ENCODE measurements around the gene XXYLT1.
"Not testable (repeated sequence)": the region's sequence is repeated elsewhere in the genome, so short reads cannot be mapped to it uniquely, and the experiment has no call there.

XXYLT1 gene

GRCh38 chr3:195224980-195225580 is 45.9 kb downstream of the XXYLT1 start:
- DNase-seq = no peak

- DNase-seq = no peak
These were observed 46.6 kb downstream of the XXYLT1 start for GRCh38 chr3:195224156-195224979.

- no peak for DNase-seq
These were observed 48.9 kb downstream of the XXYLT1 start for GRCh38 chr3:195221876-195222617.

GRCh38 chr3:195221015-195221853 is 49.7 kb downstream of the XXYLT1 start:
- DNase-seq = no peak

GRCh38 chr3:195219351-195220230 is 51.4 kb downstream of the XXYLT1 start:
- no peak for DNase-seq

GRCh38 chr3:195218331-195218730 is 52.6 kb downstream of the XXYLT1 start:
- DNase-seq = not testable (repeated sequence)

DNA sequence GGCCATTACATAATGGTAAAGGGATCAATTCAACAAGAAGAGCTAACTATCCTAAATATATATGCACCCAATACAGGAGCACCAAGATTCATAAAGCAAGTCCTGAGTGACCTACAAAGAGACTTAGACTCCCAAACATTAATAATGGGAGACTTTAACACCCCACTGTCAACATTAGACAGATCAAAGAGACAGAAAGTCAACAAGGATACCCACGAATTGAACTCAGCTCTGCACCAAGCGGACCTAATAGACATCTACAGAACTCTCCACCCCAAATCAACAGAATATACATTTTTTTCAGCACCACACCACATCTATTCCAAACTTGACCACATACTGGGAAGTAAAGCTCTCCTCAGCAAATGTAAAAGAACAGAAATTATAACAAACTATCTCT is 55.4 kb downstream of the XXYLT1 start:
- not testable (repeated sequence) for DNase-seq

DNA sequence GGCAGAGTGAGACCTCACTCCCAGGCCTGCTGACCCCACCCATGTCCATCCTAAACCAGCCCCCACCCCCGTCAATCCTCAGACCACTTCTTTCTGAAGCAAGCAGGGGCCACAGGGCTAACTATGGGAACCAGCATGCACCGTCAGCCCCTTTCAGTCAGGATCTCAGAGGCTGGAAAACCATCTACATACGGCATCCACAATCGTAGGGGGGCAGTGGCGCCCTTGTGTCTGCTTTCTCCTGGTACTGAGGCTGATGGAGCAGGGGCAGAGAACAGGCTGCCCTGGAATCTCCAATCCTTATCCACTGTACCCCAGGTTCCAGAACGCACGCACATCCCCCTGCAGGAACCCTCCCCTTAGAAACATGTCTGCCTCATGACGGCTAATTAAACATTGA is 56.6 kb downstream of the XXYLT1 start:
- no peak for DNase-seq

DNA sequence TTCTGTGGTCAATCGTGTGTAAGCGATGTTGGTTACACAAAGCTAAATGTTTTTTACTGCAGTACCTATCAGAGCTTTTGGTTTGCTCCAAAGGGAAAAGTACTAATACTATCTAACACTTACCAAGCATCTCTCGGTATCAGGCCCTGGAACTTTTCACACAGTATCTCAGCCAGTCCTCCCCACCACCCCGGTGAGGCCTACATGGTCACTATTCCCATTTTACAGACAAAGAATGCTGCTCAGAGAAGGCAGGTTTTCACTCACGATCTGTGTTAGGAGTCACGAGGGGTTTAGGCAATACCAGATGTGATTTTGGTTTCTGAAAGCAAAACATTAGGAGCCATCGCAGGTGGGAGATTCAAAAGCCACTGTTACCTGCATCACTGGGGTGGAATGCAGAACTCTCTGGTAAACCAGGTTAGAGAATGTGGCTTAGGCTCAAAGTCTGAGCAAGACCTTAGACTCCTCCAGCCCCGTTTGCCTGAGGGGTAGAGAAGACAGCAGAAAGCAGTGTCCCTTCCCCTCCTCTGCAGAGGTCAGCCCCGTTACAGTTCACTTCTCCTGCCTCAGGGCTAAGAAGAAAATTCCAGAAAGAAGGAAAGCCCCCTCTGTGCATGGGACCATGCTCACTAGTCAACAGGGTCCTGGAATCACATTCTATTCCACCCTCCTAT is 57.2 kb downstream of the XXYLT1 start:
- DNase-seq = no peak

GRCh38 chr3:195212749-195213375 is 58.1 kb downstream of the XXYLT1 start:
- no peak for DNase-seq

GRCh38 chr3:195212033-195212748 is 58.8 kb downstream of the XXYLT1 start:
- no peak for DNase-seq

DNA sequence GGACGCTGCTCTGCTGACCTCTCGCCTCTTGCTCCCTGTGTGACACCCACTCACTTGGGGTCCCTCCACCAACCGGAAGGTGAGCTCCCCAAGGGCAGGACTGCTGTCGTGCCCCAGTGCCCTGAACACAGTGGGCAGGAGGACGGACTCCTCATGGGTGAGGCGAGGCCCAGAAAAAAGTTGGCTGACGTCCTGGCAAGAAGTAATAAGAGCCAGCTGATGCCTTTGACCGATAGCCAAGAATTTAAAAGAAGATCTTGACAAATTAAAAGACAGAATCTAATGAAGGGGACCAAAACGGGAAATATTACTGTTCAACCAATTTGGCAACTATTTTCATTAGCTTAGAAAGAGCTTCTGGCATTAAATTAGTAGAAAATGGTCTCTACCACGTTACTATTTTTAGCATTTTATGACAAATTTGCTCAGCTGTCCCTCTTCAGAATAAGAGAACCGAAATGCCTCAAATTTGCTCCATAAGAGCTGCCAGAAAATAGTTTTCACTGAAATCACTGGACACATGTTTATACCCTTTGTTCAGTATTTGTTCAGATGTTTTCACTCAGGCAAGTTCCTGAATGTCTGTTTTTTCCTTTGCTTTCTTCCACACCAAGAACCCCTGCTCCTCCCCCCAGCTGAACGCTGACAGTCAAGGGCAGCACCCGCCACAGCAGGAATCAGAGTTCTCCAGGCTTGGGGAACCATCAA is 60.5 kb downstream of the XXYLT1 start:
- DNase-seq = no peak

- DNase-seq = no peak
These were observed 61.1 kb downstream of the XXYLT1 start for GRCh38 chr3:195209847-195210265.

DNA sequence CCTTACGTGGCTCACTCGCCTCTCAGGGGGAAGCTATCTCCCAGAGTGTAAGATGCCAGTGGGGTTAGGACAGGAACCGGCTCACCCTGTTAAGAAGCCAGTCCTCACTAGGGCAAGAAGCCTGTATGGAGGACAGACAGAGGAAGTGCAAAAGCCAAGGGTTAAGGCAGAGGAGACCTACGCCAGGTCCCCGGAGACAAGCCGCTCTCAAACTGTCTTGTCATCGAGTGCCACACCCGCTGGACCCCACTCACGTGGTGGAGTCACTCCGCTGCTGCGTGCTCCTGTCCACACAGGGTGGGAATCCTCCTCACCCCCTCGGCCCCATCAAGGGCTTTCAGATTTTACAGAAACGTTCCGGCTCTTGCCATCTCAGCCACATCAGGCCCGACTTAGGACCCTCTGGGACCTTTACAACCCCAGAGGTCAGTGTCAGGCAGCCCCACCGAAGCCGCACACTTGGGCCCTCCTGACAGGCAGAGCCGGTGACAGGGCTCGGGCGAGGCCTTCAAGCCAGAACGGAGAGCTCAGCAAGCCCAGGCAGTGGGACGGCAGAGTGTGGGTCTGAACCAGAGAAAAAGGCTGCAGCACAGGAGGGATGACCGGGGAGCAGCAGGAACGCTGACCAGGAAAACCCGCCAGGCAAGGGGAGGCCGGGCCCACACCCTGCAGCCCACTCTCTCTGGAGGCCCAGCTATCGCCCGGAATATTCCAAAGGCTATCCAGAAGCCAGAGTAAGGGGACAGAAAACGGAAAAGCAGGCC is 61.7 kb downstream of the XXYLT1 start:
- DNase-seq = no peak

- DNase-seq = no peak
These were observed 62.3 kb downstream of the XXYLT1 start for GRCh38 chr3:195208631-195209030.

DNA sequence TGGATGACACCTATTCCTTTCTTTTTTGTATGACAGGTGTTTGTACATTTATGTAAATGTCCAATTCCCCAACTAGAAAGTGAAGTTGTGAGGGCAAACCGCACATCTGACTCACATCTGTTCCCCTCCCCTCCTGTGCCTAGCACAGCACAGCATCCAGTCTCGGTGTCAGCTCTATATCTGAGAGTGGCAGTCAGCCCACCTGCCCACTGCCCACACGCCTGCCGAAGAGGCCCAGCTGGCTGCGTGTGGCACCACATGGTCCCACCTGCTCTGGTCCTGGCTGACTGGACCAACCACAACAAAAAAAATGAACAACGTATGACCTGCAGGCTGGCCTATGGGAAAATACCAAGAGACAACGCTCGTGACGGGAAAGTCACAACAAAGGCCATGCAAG is 62.8 kb downstream of the XXYLT1 start:
- DNase-seq = no peak

- DNase-seq = no peak
These were observed 63.2 kb downstream of the XXYLT1 start for GRCh38 chr3:195207731-195208130.

DNA sequence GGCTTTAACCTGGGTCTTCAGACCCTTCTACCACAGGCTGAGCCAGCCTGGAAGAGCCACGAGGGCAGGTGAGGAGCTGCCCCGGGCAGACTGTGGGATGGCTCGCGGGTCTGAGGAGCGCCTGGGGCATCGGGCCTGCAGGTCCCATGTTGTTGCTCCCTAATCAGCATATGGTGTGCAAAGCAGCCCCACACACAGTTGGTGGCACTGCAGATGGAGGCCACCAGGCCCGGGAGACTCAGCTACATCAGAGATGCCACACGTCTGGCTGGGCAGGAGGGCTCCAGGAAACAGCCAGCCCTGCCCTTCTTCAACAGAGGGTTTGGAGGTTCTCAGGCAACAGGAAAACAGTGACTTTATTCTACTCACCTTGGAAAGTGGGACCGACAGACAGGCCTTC is 63.9 kb downstream of the XXYLT1 start:
- no peak for DNase-seq
